ENCODE measurements around the gene TMEM184A. TPM values are rescaled to one million over a fixed set of nuclear protein-coding genes. Genes with fewer than 3 reads are reported as not detected.

TMEM184A gene
- total RNA-seq, 6 experiments from 2014 or later, result 15.1 to 32.8 (median 26.7) TPM

DNA sequence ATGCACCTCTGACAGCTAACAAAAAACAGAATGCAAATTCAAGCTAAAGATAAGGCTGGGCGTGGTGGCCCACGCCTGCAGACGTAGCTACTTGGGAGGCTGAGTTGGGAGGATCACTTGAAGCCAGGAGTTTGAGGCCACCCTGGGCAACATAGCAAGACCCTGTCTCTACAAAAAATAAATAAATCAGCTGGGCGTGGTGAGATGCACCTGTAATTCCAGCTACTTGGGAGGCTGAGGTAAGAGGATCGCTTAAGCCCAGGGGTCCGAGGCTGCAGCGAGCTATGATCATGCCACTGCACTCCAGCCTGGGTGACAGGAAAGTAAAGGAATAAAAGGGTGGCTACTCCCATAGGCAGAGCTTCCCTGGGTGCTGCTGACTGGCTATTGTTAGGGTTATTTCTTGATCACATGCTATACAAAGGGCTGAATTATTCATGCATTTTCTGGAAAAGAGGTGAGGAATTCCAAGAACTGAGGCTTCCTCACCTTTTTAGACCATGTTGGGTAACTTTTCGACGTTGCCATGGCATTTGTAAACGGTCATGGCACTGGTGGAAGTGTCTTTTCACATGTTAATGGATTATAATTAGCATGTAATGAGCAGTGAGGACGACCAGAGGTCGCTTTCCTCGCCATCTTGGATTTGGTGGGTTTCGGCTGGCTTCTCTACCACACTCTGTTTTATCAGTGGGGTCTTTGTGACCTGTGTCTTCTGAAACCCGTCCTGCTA is 20.7 kb upstream of the TMEM184A start:
- Histone ChIP-seq H3K36me3 (no peaks in the 10 kb centered on the region), H3K9me3 (no peaks in the 10 kb centered on the region), H3K4me3 (no peak overlapping the region), H3K27ac (no peak overlapping the region), H3K4me1 (no peaks in the 10 kb centered on the region), H3K27me3 (no peaks in the 10 kb centered on the region)
- TF ChIP-seq POLR2A (IDR thresholded peaks at IDR 0.05) (no peak), CTCF (IDR thresholded peaks at IDR 0.05) (no peak)
- WGBS (ENCODE audit: insufficient coverage, low coverage, low lambda C conversion rate, missing lambda C conversion rate), result 72% methylated on average over 9 of the region's 15 CpGs
- no peak for ATAC-seq
- intact Hi-C loops (cut with DNase I), result no loop called here
- no peak for DNase-seq

DNA sequence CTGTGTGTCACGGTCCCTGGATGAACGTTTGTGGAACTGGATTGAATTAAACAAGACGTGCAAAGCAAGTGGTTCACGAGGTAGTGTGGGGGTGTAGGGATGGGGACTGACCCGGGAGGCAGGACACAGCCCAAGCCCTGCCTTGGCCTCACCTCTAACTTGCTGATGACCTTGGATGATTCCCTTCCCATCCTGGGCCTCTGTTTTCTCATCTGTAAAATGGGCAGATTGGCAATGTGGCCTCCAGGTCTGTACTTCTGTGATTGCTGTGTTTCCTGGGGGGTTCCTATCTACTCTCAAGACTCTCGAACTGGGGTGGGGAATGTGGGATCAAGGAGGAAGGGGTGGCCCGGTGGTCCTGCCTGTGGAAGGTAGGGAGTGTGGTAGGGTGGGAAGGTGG is 19.8 kb upstream of the TMEM184A start:
- no peaks in the 10 kb centered on the region for H3K4me1 ChIP-seq
- 78% methylated on average over 6 of the region's 7 CpGs for WGBS (ENCODE audit: insufficient coverage, low coverage, low lambda C conversion rate, missing lambda C conversion rate)
- intact Hi-C loops (cut with DNase I), result no loop called here
- H3K4me3 ChIP-seq, result no peak overlapping the region
- H3K27me3 ChIP-seq, result no peaks in the 10 kb centered on the region
- no peak for DNase-seq
- no peaks in the 10 kb centered on the region for H3K9me3 ChIP-seq
- TF ChIP-seq CTCF (IDR thresholded peaks at IDR 0.05) (no peak), POLR2A (IDR thresholded peaks at IDR 0.05) (no peak)
- H3K27ac ChIP-seq, result no peak overlapping the region
- no peak for ATAC-seq
- no peaks in the 10 kb centered on the region for H3K36me3 ChIP-seq

- intact Hi-C loops (cut with DNase I), result no loop called here
- H3K27me3 ChIP-seq, result no peaks in the 10 kb centered on the region
- no peak for TF ChIP-seq CTCF (IDR thresholded peaks at IDR 0.05)
- H3K4me3 ChIP-seq, result no peak overlapping the region
- WGBS (ENCODE audit: insufficient coverage, low coverage, low lambda C conversion rate, missing lambda C conversion rate), result 71% methylated on average over 5 of the region's 7 CpGs
- H3K4me1 ChIP-seq, result peaks cover 0 to 10% (median 4%) of the 10 kb centered on the region in 4 donors
- H3K9me3 ChIP-seq, result no peaks in the 10 kb centered on the region
- H3K36me3 ChIP-seq, result peaks cover 0 to 3% (median 0%) of the 10 kb centered on the region in 4 donors
- DNase-seq, result no peak
- ATAC-seq, result no peak
- H3K27ac ChIP-seq, result no peak overlapping the region
Measured at GRCh38 chr7:1572111-1572822, 16.3 kb upstream of the TMEM184A start.

DNA sequence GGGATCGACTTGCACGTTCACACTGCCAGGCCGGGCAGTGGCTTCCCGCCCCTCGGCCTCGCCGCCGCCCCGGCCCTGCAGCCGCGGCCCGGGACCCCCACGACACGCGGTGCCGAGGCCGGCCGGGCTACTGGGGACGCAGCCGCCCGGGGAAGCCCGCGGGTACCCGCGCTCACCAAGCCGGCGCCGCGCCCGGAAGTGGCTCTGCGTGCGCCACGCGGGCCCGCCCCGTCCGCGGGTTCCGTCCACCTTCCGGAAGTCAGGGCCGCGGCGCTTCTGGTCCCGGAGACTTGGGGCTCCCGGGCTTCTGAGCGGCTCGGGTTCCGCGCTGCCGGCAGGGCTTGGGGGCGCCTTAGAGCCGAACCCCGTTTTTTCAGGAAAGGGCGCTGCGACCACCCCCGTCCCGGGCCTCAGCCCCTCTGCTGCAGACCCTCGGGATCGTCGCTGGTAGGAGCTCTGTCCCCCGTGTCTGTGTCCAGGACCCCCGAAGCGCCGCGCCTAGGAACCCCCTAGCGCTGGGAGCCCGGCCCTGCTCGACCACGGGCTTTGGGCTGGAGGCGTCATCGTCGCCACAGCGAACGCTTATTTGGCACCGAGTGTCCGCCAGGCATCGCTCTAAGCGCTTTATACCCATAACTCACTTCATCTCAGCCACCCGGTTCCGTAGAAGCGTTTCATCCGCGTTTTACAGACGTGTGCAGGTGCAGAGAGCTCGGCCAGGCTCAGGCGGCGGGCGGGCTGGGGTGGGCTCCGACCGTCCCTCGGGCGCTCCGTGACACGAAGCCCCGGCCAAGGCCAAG is 14.0 kb upstream of the TMEM184A start, which contains the start of gene PSMG3:
Gene PSMG3 (minus strand): TSS at position 200 of the 800 bp plus-strand sequence. CDS start 693 bp downstream, outside the sequence.
- peak; percentile 78 for TF ChIP-seq POLR2A (IDR thresholded peaks at IDR 0.05)
- TF ChIP-seq CTCF (IDR thresholded peaks at IDR 0.05), result peak in 3 of 4 donors; percentile 8 to 36 (median 13)
- DNase-seq, result peak; percentile 90 to 94 (median 93)
- Histone ChIP-seq H3K27ac (peak within 1 kb of the TSS; percentile 64 to 85 (median 84)), H3K9me3 (no peaks in the 10 kb centered on the region), H3K4me1 (peaks cover 0 to 10% (median 4%) of the 10 kb centered on the region in 4 donors), H3K4me3 (peak within 1 kb of the TSS; percentile 68 to 99 (median 91)), H3K36me3 (peaks cover 0 to 6% (median 0%) of the 10 kb centered on the region in 4 donors), H3K27me3 (no peaks in the 10 kb centered on the region)
- WGBS (ENCODE audit: insufficient coverage, low coverage, low lambda C conversion rate, missing lambda C conversion rate), result 0% methylated on average over 26 of the region's 95 CpGs
- peak; percentile 97 to 99 (median 98) for ATAC-seq
- intact Hi-C loops (cut with DNase I), result no loop called here
